Effector memory CD4-positive, alpha-beta T cell (primary cell): ENCODE results near the gene PBX3.

Experiments used
- DNase-seq, 3 donors: peaks; one replicate each; pipeline ENCODE4 v3.0.0-alpha.2; 2020
- H3K27ac ChIP-seq: 2 replicates; pipeline ENCODE4 v1.7.0; 2013; ENCODE audit warnings: mild to moderate bottlenecking, low read length, moderate library complexity; ENCODE audit not compliant: insufficient read depth, poor library complexity, severe bottlenecking
- H3K27me3 ChIP-seq: replicated peaks from 2 replicates; pipeline ENCODE4 v1.7.0; 2013; ENCODE audit warnings: mild to moderate bottlenecking, low read length; ENCODE audit not compliant: insufficient read depth, control insufficient read depth, poor library complexity, severe bottlenecking
- H3K36me3 ChIP-seq: 2 replicates; pipeline ENCODE4 v1.7.0; 2013; ENCODE audit warnings: mild to moderate bottlenecking, low read length, moderate library complexity; ENCODE audit not compliant: control insufficient read depth, insufficient read depth
- H3K4me1 ChIP-seq: 2 replicates; pipeline ENCODE4 v1.7.0; 2013; ENCODE audit warnings: low read length, mild to moderate bottlenecking; ENCODE audit not compliant: control insufficient read depth, insufficient read depth, poor library complexity, severe bottlenecking
- H3K4me3 ChIP-seq: 2 replicates; pipeline ENCODE4 v1.7.0; 2013; ENCODE audit warnings: low read length, low read depth, mild to moderate bottlenecking; ENCODE audit not compliant: insufficient read depth, poor library complexity, severe bottlenecking
- H3K9me3 ChIP-seq: 2 replicates; pipeline ENCODE4 v1.7.0; 2013; ENCODE audit warnings: mild to moderate bottlenecking, low read length, moderate library complexity; ENCODE audit not compliant: control insufficient read depth

The PBX3 gene

GRCh38 chr9:125946397-125946796 is 199.2 kb downstream of the PBX3 start:
- H3K4me3 ChIP-seq: no peak overlapping the region
- no peak for DNase-seq
- no peaks in the 10 kb centered on the region for H3K27me3 ChIP-seq
- no peaks in the 10 kb centered on the region for H3K4me1 ChIP-seq
- H3K9me3 ChIP-seq: no peaks in the 10 kb centered on the region
- H3K36me3 ChIP-seq: no peaks in the 10 kb centered on the region
- no peak overlapping the region for H3K27ac ChIP-seq

- H3K4me1 ChIP-seq: no peaks in the 10 kb centered on the region
- DNase-seq: no peak
- no peaks in the 10 kb centered on the region for H3K36me3 ChIP-seq
- no peak overlapping the region for H3K4me3 ChIP-seq
- no peaks in the 10 kb centered on the region for H3K27me3 ChIP-seq
- no peak overlapping the region for H3K27ac ChIP-seq
- H3K9me3 ChIP-seq: no peaks in the 10 kb centered on the region
Measured at GRCh38 chr9:125948887-125949596, 201.9 kb downstream of the PBX3 start.

GRCh38 chr9:125949703-125950460 is 202.7 kb downstream of the PBX3 start:
- Histone ChIP-seq H3K27me3 (no peaks in the 10 kb centered on the region), H3K27ac (no peak overlapping the region), H3K9me3 (no peaks in the 10 kb centered on the region), H3K4me1 (no peaks in the 10 kb centered on the region), H3K36me3 (no peaks in the 10 kb centered on the region), H3K4me3 (no peak overlapping the region)
- no peak for DNase-seq

GRCh38 chr9:125950880-125951471 is 203.8 kb downstream of the PBX3 start:
- H3K4me1 ChIP-seq: no peaks in the 10 kb centered on the region
- H3K36me3 ChIP-seq: no peaks in the 10 kb centered on the region
- H3K27ac ChIP-seq: no peak overlapping the region
- no peak for DNase-seq
- H3K27me3 ChIP-seq: no peaks in the 10 kb centered on the region
- H3K4me3 ChIP-seq: no peak overlapping the region
- no peaks in the 10 kb centered on the region for H3K9me3 ChIP-seq

GRCh38 chr9:125953314-125954019 is 206.3 kb downstream of the PBX3 start:
- no peaks in the 10 kb centered on the region for H3K9me3 ChIP-seq
- no peaks in the 10 kb centered on the region for H3K36me3 ChIP-seq
- no peak overlapping the region for H3K4me3 ChIP-seq
- H3K27me3 ChIP-seq: no peaks in the 10 kb centered on the region
- no peak overlapping the region for H3K27ac ChIP-seq
- H3K4me1 ChIP-seq: no peaks in the 10 kb centered on the region
- DNase-seq: no peak

GRCh38 chr9:125956102-125956501 is 208.9 kb downstream of the PBX3 start:
- no peaks in the 10 kb centered on the region for H3K36me3 ChIP-seq
- no peaks in the 10 kb centered on the region for H3K4me1 ChIP-seq
- no peak for DNase-seq
- H3K9me3 ChIP-seq: no peaks in the 10 kb centered on the region
- no peak overlapping the region for H3K27ac ChIP-seq
- no peaks in the 10 kb centered on the region for H3K27me3 ChIP-seq
- no peak overlapping the region for H3K4me3 ChIP-seq

- H3K36me3 ChIP-seq: no peaks in the 10 kb centered on the region
- H3K9me3 ChIP-seq: no peaks in the 10 kb centered on the region
- no peak for DNase-seq
- no peaks in the 10 kb centered on the region for H3K27me3 ChIP-seq
- H3K4me1 ChIP-seq: no peaks in the 10 kb centered on the region
- no peak overlapping the region for H3K27ac ChIP-seq
- no peak overlapping the region for H3K4me3 ChIP-seq
Measured at GRCh38 chr9:125959315-125959714, 212.1 kb downstream of the PBX3 start.

- H3K27ac ChIP-seq: no peak overlapping the region
- no peaks in the 10 kb centered on the region for H3K9me3 ChIP-seq
- H3K36me3 ChIP-seq: no peaks in the 10 kb centered on the region
- no peak overlapping the region for H3K4me3 ChIP-seq
- DNase-seq: no peak
- H3K4me1 ChIP-seq: no peaks in the 10 kb centered on the region
- H3K27me3 ChIP-seq: no peaks in the 10 kb centered on the region
Measured at GRCh38 chr9:125959951-125960619, 212.9 kb downstream of the PBX3 start.

- no peaks in the 10 kb centered on the region for H3K4me1 ChIP-seq
- no peak for DNase-seq
- no peak overlapping the region for H3K4me3 ChIP-seq
- no peaks in the 10 kb centered on the region for H3K27me3 ChIP-seq
- H3K9me3 ChIP-seq: no peaks in the 10 kb centered on the region
- no peak overlapping the region for H3K27ac ChIP-seq
- no peaks in the 10 kb centered on the region for H3K36me3 ChIP-seq
Measured at GRCh38 chr9:125960626-125961025, 213.5 kb downstream of the PBX3 start.
